ENCODE data around the gene TMTC4. TPM values are rescaled to one million over a fixed set of nuclear protein-coding genes. Genes with fewer than 3 reads are reported as not detected.
A peak's percentile ranks its signal among the peaks of the same experiment; 100 is the strongest.
"Not testable (repeated sequence)": the region's sequence is repeated elsewhere in the genome, so short reads cannot be mapped to it uniquely, and the experiment has no call there.

TMTC4 gene
- total RNA-seq (ENCODE audit: insufficient read depth, low replicate concordance) = 14.4 TPM

GRCh38 chr13:100674572-100674871 is at the start of gene TMTC4:
TMTC4 (minus strand) TSS chr13:100674795; CDS start chr13:100670362, 4,433 bp downstream.
- DNase-seq (ENCODE audit: low spot score) = no peak

DNA sequence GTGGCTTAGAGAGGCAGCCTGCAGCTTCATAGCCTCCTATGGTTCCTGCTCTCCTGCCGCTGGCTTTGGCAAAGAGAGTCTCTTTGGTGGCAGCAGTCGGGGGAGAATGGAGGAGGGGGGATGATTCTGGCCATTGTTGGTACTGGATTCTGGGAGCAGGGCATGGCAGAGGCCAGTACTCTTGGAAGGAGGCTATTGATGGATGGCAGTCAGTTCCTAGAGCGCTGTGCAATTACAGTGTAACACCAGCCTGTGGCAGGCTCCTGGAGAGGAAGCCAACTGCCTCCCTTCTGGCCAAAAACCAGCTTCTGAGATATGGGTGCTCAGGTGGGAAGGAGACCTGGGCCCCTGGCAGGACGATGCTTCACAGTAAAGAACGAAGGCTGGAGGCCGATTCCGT is 47.9 kb upstream of the TMTC4 start:
- no peak for DNase-seq (ENCODE audit: low spot score)

- DNase-seq (ENCODE audit: low spot score) = peak; percentile 8
These were observed 47.4 kb upstream of the TMTC4 start for GRCh38 chr13:100721885-100722512.

- no peak for DNase-seq (ENCODE audit: low spot score)
These were observed 41.0 kb upstream of the TMTC4 start for GRCh38 chr13:100715604-100716003.

DNA sequence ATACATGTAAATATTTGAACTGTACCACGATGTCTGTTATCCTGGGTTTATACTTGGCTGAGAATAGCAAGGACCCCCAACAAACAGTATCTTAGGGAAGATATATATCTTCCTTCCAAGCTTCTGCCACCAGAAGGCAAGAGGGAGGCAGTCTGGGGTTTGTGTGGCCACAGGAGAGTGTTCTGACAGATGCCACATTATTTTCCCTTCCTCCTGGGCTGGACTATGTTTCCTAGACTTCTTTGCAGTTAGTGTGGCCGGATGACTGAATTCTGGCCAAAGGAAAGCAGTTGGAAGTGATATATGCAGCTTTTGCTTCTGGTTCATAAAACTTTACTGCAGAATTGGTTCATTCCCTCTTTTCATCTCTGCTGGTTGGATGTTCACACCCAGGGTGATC is 39.9 kb upstream of the TMTC4 start:
- no peak for DNase-seq (ENCODE audit: low spot score)

GRCh38 chr13:100710176-100710575 is 35.6 kb upstream of the TMTC4 start:
- DNase-seq (ENCODE audit: low spot score) = no peak

- DNase-seq (ENCODE audit: low spot score) = no peak
These were observed 33.5 kb upstream of the TMTC4 start for GRCh38 chr13:100707818-100708740.

DNA sequence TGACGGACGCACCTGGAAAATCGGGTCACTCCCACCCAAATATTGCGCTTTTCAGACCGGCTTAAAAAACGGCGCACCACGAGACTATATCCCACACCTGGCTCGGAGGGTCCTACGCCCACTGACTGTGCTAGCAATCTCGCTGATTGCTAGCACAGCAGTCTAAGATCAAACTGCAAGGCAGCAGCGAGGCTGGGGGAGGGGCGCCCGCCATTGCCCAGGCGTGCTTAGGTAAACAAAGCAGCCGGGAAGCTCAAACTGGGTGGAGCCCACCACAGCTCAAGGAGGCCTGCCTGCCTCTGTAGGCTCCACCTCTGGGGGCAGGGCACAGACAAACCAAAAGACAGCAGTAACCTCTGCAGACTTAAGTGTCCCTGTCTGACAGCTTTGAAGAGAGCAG is 23.7 kb upstream of the TMTC4 start:
- not testable (repeated sequence) for DNase-seq (ENCODE audit: low spot score)

GRCh38 chr13:100695509-100695773 is 20.8 kb upstream of the TMTC4 start:
- DNase-seq (ENCODE audit: low spot score) = no peak

- peak; percentile 19 for DNase-seq (ENCODE audit: low spot score)
These were observed 20.3 kb upstream of the TMTC4 start for GRCh38 chr13:100694722-100695508.

DNA sequence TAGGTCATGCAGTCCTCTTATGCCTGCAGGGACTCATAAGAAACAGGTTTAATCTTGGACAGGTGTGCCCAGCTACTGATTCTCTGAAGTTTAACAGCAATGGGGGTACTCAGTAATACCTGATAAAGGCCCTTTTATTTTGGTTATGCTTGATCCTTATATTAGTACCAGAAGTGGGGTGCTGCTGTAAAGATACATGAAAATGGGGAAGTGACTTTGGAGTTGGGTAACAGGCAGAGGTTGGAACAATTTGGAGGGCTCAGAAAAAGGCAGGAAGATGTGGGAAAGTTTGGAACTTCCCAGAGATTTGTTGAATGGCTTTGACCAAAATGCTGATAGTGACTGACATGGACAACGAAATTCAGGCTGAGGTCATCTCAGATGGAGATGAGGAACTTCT is 14.6 kb upstream of the TMTC4 start:
- DNase-seq (ENCODE audit: low spot score) = no peak

GRCh38 chr13:100680131-100680530 is 5.5 kb upstream of the TMTC4 start:
- no peak for DNase-seq (ENCODE audit: low spot score)

- DNase-seq (ENCODE audit: low spot score) = not testable (repeated sequence)
These were observed 2.5 kb upstream of the TMTC4 start for GRCh38 chr13:100677128-100677527.

DNA sequence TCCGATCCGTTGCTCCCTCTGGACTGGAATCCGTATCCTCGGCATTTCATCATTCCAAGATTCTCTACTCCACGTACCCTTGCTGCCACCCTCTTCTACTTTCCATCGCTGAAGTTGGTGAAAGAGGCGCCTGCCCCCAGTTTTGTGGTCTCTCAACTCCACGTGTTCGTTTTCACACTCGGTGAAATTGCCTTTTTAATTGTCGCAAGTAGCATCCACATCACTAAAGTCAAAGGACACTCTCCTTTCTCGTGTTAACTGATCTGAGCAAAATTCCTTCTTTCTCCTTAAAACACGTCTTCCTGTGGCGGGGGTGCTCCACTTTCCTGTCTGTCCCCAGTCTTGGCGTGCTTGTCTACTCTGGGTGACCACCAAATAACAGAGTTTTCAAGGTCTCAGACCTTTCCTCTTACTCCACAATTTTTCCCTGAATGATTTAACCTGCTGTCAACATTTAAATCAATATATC is 1.1 kb upstream of the TMTC4 start:
- DNase-seq (ENCODE audit: low spot score) = no peak

GRCh38 chr13:100674872-100675660 is 471 bp upstream of the TMTC4 start:
- peak; percentile 99 for DNase-seq (ENCODE audit: low spot score)

GRCh38 chr13:100673713-100674571 is 653 bp downstream of the TMTC4 start:
- DNase-seq (ENCODE audit: low spot score) = peak; percentile 70

GRCh38 chr13:100673376-100673712 is 1.3 kb downstream of the TMTC4 start:
- no peak for DNase-seq (ENCODE audit: low spot score)

- DNase-seq (ENCODE audit: low spot score) = no peak
These were observed 3.0 kb downstream of the TMTC4 start for GRCh38 chr13:100671389-100672182.

DNA sequence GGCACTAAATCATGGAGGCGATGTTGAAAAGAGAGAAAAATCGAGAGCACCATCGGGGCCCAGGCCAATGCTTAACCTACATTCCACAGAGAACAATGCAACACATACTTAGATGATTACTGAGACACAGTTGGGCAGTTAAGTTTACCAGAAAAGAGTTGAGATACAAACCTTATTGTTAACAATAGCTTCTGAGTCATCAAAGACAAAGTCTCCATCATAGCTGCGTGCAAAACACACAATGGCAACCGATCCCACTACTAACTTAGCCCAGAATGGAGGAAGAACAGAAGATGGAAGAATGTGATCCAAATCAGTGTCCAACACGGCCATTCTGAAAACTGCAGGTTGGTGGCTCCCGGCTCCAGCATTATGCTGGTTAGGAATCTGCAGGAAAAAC is 6.2 kb downstream of the TMTC4 start:
- DNase-seq (ENCODE audit: low spot score) = no peak

DNA sequence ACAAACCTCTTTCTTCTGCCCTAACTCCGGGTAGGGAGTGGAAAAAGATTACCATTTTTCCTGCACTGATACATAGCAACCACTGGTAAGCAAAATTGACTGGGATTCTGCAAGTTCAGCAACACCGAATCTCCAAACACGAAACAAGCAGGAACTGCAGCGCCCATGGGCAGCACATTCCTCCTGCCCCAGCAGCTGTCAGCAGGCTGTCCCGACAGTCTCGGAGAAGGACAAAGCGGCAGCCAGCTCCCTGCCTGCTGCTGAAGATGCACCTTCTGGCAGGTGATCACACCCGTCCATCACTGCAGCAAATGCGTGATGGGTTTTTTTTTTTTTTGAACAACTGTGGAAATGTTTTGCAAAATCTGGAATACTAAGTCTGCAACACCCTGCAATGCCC is 6.7 kb downstream of the TMTC4 start:
- no peak for DNase-seq (ENCODE audit: low spot score)
